ENCODE data around the gene TBL2. TPM values are rescaled to one million over a fixed set of nuclear protein-coding genes. Genes with fewer than 3 reads are reported as not detected.

TBL2 gene
- total and polyA plus RNA-seq, 10 of the 15 experiments (the other 5 are each of a cell fraction or from before 2014, with no cell fraction given) = 1.1 to 49.7 (median 26.7) TPM

- no peak for FAIRE-seq
- H3K79me2 ChIP-seq (ENCODE audit: control insufficient read depth, insufficient read depth, low read length) = no peaks in the 10 kb centered on the region
- H3K4me2 ChIP-seq (ENCODE audit: control insufficient read depth, insufficient read depth) = no peak overlapping the region
- WGBS (ENCODE audit: insufficient coverage, insufficient replicate concordance, low lambda C conversion rate, missing lambda C conversion rate) = 22% methylated on average over 2 of the region's 2 CpGs
- RAD21 ChIA-PET (ENCODE audit: unreplicated experiment) = no interaction called here
- H3K27me3 ChIP-seq (replicated peaks in 1 of 2; ENCODE audit: control insufficient read depth in 2 of 2, insufficient read depth in 2 of 2, low read length in 1 of 2) = peaks cover 0 to 6% of the 10 kb centered on the region in 2 experiments; a peak in 2 of 4 replicates
- no peak overlapping the region for H3K27ac ChIP-seq (ENCODE audit: control insufficient read depth, insufficient read depth)
- intact Hi-C loops (cut with micrococcal nuclease; ENCODE audit: unreplicated experiment) (no loop called here), in situ Hi-C loops (cut with MboI) (no loop called here)
- no peaks in the 10 kb centered on the region for H3K9me3 ChIP-seq (replicated peaks; ENCODE audit: control insufficient read depth, insufficient read depth, low read length)
- no peak for ATAC-seq
- H4K20me1 ChIP-seq (ENCODE audit: control insufficient read depth, insufficient read depth) = no peaks in the 10 kb centered on the region
- H3K9ac ChIP-seq (ENCODE audit: control insufficient read depth, insufficient read depth, low read length) = no peak overlapping the region
- POLR2A ChIA-PET = no interaction called here
- no peak overlapping the region for H3K4me3 ChIP-seq
- no peaks in the 10 kb centered on the region for H3K4me1 ChIP-seq (ENCODE audit: control insufficient read depth, insufficient read depth, low read length)
- SMC1A ChIA-PET (ENCODE audit: uncharacterized antibody, unreplicated experiment) = no interaction called here
- no peak for TF ChIP-seq GABPA (IDR thresholded peaks at IDR 0.05; ENCODE audit: low read depth)
- no peak for TF ChIP-seq KDM1A (IDR thresholded peaks at IDR 0.05; ENCODE audit: borderline replicate concordance)
- TF ChIP-seq RBBP5 (conservative IDR thresholded peaks at IDR 0.05) = no peak
- no peak for TF ChIP-seq ZBTB33 (IDR thresholded peaks at IDR 0.05)
- no peak for TF ChIP-seq TCF12 (IDR thresholded peaks at IDR 0.05; ENCODE audit: low read depth, low read length)
- TF ChIP-seq SIN3A (IDR thresholded peaks at IDR 0.05; ENCODE audit: low read depth, low read length) = no peak
- no peak for TF ChIP-seq MYC (IDR thresholded peaks at IDR 0.05; ENCODE audit: insufficient read depth, insufficient read length, insufficient replicate concordance, low read length, severe bottlenecking)
- TF ChIP-seq POU2F2 (IDR thresholded peaks at IDR 0.05; ENCODE audit: borderline replicate concordance, low read depth, low read length) = no peak
- no peak for TF ChIP-seq LARP7 (IDR thresholded peaks at IDR 0.05)
- TF ChIP-seq USF1 (IDR thresholded peaks at IDR 0.05; ENCODE audit: borderline replicate concordance, extremely low read length, insufficient read depth, low read depth, low read length) = no peak
- no peak for TF ChIP-seq CBX5 (IDR thresholded peaks at IDR 0.05; ENCODE audit: low read depth)
- no peak for TF ChIP-seq USF2 (IDR thresholded peaks at IDR 0.05; ENCODE audit: borderline replicate concordance, low read depth, low read length)
- no peak for TF ChIP-seq SREBF2 (IDR thresholded peaks at IDR 0.05; ENCODE audit: low read length)
- TF ChIP-seq CREB1 (IDR thresholded peaks at IDR 0.05; ENCODE audit: low read depth) = no peak
- no peak for TF ChIP-seq E2F8 (IDR thresholded peaks at IDR 0.05; ENCODE audit: low read depth, partially characterized antibody)
- TF ChIP-seq ZNF384 (IDR thresholded peaks at IDR 0.05; ENCODE audit: borderline replicate concordance, low read depth, low read length) = no peak
- TF ChIP-seq YBX1 (IDR thresholded peaks at IDR 0.05) = no peak
- no TSS peak for BruUV-seq (replicated peaks)
- DNase-seq (ENCODE audit: low read depth, low spot score) = no peak
- H2AFZ ChIP-seq (ENCODE audit: control insufficient read depth, low read depth, low read length) = no peak overlapping the region
- CTCF ChIA-PET = no interaction called here
- no peaks in the 10 kb centered on the region for H3K36me3 ChIP-seq (ENCODE audit: control insufficient read depth in 2 of 2, insufficient read depth in 2 of 2, low read length in 1 of 2)
These were observed 44.1 kb upstream of the TBL2 start for GRCh38 chr7:73622527-73622908.

Data from GM12878 (cell line).